Calu3 (cell line): ENCODE results near the gene FLT3. TPM values are rescaled to one million over a fixed set of nuclear protein-coding genes. Genes with fewer than 3 reads are reported as not detected.

Source experiments
- BruUV-seq: library from RNA; stranded (reverse); fragments of 400-500 nt; replicated peaks from 2 replicates; lab custom pipeline; 2021; lab: Mats Ljungman, UMichigan
- CTCF ChIA-PET: fragments of 300-600 bp; sonication (Branson Sonifier 250); formaldehyde crosslinking; loops from one replicate; lab custom pipeline; 2022; ENCODE audit warnings: antibody characterized with exemption; lab: Charles Lee
- DNase-seq: peaks from one replicate; pipeline ENCODE4 v3.0.0; 2022
- H3K27ac Mint-ChIP-seq: one replicate; pipeline ENCODE4 v1.8.0; 2022; ENCODE audit warnings: mixed read lengths; ENCODE audit not compliant: unreplicated experiment
- H3K27me3 Mint-ChIP-seq: one replicate; pipeline ENCODE4 v1.8.0; 2022; ENCODE audit warnings: mixed read lengths; ENCODE audit not compliant: unreplicated experiment
- H3K36me3 Mint-ChIP-seq: one replicate; pipeline ENCODE4 v1.8.0; 2022; ENCODE audit warnings: mild to moderate bottlenecking, moderate library complexity, mixed read lengths; ENCODE audit not compliant: insufficient read depth, unreplicated experiment
- H3K4me1 Mint-ChIP-seq: one replicate; pipeline ENCODE4 v1.8.0; 2022; ENCODE audit warnings: mild to moderate bottlenecking, low read depth, mixed read lengths; ENCODE audit not compliant: unreplicated experiment
- H3K4me3 Mint-ChIP-seq: one replicate; pipeline ENCODE4 v1.8.0; 2022; ENCODE audit warnings: mild to moderate bottlenecking, low read depth, moderate library complexity, mixed read lengths; ENCODE audit not compliant: unreplicated experiment
- H3K9me3 Mint-ChIP-seq: one replicate; pipeline ENCODE4 v1.8.0; 2022; ENCODE audit warnings: low read depth, mixed read lengths; ENCODE audit not compliant: unreplicated experiment
- intact Hi-C: fragments of 100-400 bp; cut with micrococcal nuclease; formaldehyde crosslinking; loops from one replicate; pipeline ENCODE4 v1.10.0; 2022; ENCODE audit not compliant: unreplicated experiment
- total RNA-seq: library from RNA; stranded (reverse); gene quantifications from 2 replicates; pipeline ENCODE4 v1.2.3, GENCODE V29; 2022
- TF ChIP-seq, protein P1 (sequence below): fragments of 200-600 bp; IDR thresholded peaks from one replicate; pipeline ENCODE4 v1.8.0; 2022; ENCODE audit warnings: antibody characterized with exemption; ENCODE audit not compliant: unreplicated experiment

Gene FLT3
- total RNA-seq, 1 experiment from 2014 or later: not detected

DNA sequence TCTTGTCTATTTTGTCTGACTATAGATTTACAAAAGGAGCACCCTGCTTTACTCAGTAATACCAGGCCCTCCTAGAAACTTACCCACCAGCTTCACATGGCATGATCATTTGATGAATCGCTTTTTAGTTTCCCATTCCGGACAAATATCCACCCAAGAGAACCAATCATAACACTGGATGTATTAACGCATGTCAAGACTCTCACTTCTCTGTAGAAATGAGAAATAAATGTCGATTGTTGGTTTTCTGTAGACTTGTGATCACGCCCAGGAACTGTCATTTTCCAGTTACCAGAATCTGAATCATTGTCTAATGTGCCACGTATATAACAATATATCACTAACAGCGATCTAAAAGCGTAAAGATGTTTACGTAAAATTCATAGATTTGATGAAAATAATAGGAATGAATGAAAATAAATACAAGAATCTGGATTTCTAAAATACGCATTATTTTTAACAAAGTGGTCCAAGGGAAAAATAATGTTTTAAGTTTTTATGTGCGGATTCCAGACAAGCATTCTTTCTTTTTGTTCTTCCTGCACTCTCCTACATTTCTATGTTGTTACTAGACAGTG is 145.3 kb downstream of the FLT3 start:
- peaks cover 7% of the 10 kb centered on the region for H3K4me1 Mint-ChIP-seq
- intact Hi-C loops: no loop called here
- no TSS peak for BruUV-seq
- CTCF ChIA-PET: interaction anchor here (1.6 to 2.8 kb wide), 5 partner anchors 13 to 593 kb away, joined by 5 to 40 read pairs (median 8); partner anchors contain the start of genes CDX2 and PDX1
- H3K27ac Mint-ChIP-seq: no peak overlapping the region
- no peaks in the 10 kb centered on the region for H3K27me3 Mint-ChIP-seq
- peak overlapping the region; percentile 81 for H3K4me3 Mint-ChIP-seq
- TF ChIP-seq, protein P1, sequence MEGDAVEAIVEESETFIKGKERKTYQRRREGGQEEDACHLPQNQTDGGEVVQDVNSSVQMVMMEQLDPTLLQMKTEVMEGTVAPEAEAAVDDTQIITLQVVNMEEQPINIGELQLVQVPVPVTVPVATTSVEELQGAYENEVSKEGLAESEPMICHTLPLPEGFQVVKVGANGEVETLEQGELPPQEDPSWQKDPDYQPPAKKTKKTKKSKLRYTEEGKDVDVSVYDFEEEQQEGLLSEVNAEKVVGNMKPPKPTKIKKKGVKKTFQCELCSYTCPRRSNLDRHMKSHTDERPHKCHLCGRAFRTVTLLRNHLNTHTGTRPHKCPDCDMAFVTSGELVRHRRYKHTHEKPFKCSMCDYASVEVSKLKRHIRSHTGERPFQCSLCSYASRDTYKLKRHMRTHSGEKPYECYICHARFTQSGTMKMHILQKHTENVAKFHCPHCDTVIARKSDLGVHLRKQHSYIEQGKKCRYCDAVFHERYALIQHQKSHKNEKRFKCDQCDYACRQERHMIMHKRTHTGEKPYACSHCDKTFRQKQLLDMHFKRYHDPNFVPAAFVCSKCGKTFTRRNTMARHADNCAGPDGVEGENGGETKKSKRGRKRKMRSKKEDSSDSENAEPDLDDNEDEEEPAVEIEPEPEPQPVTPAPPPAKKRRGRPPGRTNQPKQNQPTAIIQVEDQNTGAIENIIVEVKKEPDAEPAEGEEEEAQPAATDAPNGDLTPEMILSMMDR: no peak
- no peak for DNase-seq
- no peaks in the 10 kb centered on the region for H3K9me3 Mint-ChIP-seq
- peaks cover 16% of the 10 kb centered on the region for H3K36me3 Mint-ChIP-seq

DNA sequence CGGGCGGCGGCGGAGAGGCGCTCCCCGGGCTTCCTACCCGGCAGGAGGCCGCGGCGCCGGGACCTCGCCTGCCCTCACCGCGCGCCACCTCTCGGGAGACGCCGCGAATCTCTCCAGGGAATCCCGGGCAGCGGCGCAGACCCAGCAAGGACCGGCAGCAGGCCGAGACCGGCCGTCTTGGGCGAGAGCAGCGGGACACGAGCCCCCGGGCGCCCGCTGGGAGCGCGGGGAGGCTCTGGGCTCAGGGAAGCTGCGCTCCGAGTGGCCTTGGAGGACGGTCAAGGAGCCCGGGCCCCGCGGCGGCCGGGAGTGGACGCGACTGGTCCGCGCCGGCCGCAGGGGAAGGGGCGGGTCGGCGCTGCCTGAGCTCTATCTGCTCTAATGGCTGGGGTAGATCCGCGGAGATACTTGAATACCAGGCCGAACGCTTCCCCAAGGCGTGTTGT is 145.9 kb downstream of the FLT3 start:
- TF ChIP-seq, protein P1: no peak
- peak overlapping the region; percentile 81 for H3K4me3 Mint-ChIP-seq
- H3K27ac Mint-ChIP-seq: peak overlapping the region; percentile 48
- peak; percentile 51 for DNase-seq
- no peaks in the 10 kb centered on the region for H3K27me3 Mint-ChIP-seq
- no TSS peak for BruUV-seq
- H3K36me3 Mint-ChIP-seq: peaks cover 15% of the 10 kb centered on the region
- intact Hi-C loops: no loop called here
- H3K9me3 Mint-ChIP-seq: no peaks in the 10 kb centered on the region
- H3K4me1 Mint-ChIP-seq: peaks cover 7% of the 10 kb centered on the region
- CTCF ChIA-PET: interaction anchor here (0.7 to 2.8 kb wide), 11 partner anchors 14 to 593 kb away, joined by 3 to 40 read pairs (median 7); partner anchors contain the start of genes CDX2 and PDX1

DNA sequence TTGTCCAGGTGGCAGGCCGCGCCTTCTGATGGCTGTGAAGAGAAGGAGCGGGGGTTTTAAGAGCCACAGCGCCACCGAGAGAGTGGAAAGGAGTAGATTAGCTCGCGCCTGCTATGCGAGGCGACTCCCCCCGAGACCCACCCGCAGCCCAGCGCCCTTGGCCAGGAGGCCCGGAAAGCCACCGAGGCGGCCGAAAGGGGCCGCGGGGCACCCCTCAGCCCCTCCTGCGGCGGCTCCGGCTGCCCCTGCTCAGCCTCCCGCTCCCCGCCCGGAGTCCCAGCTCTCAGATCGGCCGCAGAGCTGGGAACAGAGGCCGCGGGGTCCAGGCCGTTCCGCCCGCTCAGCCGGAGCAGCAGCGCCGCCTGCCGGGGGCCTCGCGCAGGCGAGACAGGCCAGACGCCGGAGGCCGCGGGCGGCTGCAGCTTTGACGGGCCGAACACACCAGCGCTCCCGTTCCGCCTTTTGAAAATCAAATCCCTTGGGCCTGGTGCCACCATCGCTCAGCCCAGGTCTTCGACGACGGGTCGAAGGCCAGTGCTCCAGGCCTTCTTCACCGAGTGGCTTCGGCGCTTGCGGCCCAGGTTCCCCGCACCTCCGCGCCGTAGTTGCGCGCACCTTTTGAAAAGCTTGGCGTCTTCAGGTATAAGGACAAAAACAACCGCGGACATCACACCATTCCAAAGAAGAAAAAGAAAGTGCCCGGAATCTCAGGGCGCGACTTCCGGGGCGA is 146.5 kb downstream of the FLT3 start:
- BruUV-seq: no TSS peak
- intact Hi-C loops: loop anchor here (1.0 to 2.0 kb wide), 3 partner anchors 35 to 125 kb away; partner anchors contain the start of gene PDX1
- H3K9me3 Mint-ChIP-seq: no peaks in the 10 kb centered on the region
- CTCF ChIA-PET: interaction anchor here (0.7 to 2.8 kb wide), 12 partner anchors 14 to 592 kb away, joined by 3 to 40 read pairs (median 6); partner anchors contain the start of genes CDX2 and PDX1
- H3K4me1 Mint-ChIP-seq: peaks cover 7% of the 10 kb centered on the region
- no peaks in the 10 kb centered on the region for H3K27me3 Mint-ChIP-seq
- peak overlapping the region; percentile 93 for H3K27ac Mint-ChIP-seq
- H3K36me3 Mint-ChIP-seq: peaks cover 15% of the 10 kb centered on the region
- peak overlapping the region; percentile 81 for H3K4me3 Mint-ChIP-seq
- TF ChIP-seq, protein P1: peak; percentile 68
- DNase-seq: peak; percentile 91

Other genes with a start within 250 kb of the FLT3 start
- gene PDX1, start 180.6 kb downstream of the FLT3 start, total RNA-seq: 1.2 and 1.8 TPM in 2 replicates
- 1.0 TPM in 1 of 2 replicates, not detected in the other for gene CDX2, start 131.3 kb downstream of the FLT3 start, total RNA-seq
- gene URAD, start 111.9 kb downstream of the FLT3 start, total RNA-seq: not detected in 2 replicates
- gene PAN3, start 38.0 kb upstream of the FLT3 start, total RNA-seq: 24.8 and 25.3 TPM in 2 replicates